Fibroblast of pulmonary artery (primary cell): Measurements from ENCODE around the gene LRRIQ4.

Source experiments
- DNase-seq: peaks from one replicate; pipeline ENCODE4 v3.0.0-alpha.2; 2010; ENCODE audit warnings: low read depth
- H3K4me3 ChIP-seq: replicated peaks from 2 replicates; pipeline ENCODE4 v1.5.1; 2011; ENCODE audit warnings: low read depth, mild to moderate bottlenecking, control low read depth, low read length, moderate library complexity
- CTCF ChIP-seq: IDR thresholded peaks from 2 replicates; pipeline ENCODE4 v1.5.1; 2011; ENCODE audit warnings: mild to moderate bottlenecking, control low read depth, low read length, inconsistent platforms; ENCODE audit errors: missing control alignments

Gene LRRIQ4

DNA sequence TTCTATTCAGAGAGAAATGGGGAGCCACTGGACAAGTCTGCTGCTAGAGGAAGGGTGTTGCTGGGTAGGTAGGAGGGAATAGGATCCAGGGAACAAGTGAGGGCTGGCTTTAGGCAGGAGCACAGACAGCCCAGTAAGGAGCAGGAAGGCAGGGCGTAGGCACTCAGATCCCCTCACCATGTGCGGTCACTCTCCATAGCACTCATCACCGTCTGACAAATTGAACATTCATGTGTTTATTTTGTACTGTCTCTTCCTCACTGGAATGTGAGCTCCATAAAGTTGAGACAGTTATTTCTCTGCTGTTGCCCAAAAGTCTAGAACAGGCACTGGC is 24.2 kb downstream of the LRRIQ4 start:
- DNase-seq = no peak
- no peak overlapping the region for H3K4me3 ChIP-seq
- no peak for TF ChIP-seq CTCF

- no peak for DNase-seq
- H3K4me3 ChIP-seq = no peak overlapping the region
- TF ChIP-seq CTCF = no peak
Measured at GRCh38 chr3:169838511-169839030, 25.9 kb downstream of the LRRIQ4 start.

- no peak for TF ChIP-seq CTCF
- peak; percentile 50 for DNase-seq
- no peak overlapping the region for H3K4me3 ChIP-seq
Measured at GRCh38 chr3:169841171-169841570, 28.5 kb downstream of the LRRIQ4 start.

GRCh38 chr3:169842960-169843359 is 30.3 kb downstream of the LRRIQ4 start:
- DNase-seq = no peak
- no peak overlapping the region for H3K4me3 ChIP-seq
- TF ChIP-seq CTCF = no peak

DNA sequence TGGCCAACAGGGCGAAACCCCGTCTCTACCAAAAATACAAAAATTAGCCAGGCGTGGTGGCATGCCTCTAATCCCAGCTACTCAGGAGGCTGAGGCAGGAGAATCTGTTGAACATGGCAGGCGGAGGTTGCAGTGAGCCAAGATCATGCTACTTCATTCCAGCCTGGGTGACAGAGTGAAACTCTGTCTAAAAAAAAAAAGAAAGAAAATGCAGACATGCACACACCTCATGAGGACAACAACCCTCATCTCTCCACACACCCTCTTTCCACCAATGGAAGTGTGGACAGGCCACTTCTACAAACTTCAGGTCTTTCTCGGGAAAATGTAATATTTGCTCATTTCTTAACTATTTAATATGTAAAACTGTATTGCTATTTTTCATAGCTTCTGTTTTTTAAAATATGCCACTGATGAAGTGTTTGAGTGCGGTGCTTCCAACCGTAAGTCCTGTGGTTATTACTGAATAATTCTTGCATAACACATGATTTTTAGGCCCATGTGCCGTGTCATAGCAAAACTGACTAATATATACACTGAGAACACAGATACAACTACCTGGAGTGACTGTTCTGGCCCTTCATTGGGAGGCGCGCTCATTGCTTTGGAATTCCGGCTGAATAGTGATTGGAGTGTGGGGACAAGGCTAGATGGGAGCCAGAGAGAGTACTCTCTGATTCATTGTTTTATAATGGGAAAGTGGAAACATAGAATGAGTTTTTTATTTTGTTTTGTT is 34.0 kb downstream of the LRRIQ4 start:
- no peak overlapping the region for H3K4me3 ChIP-seq
- DNase-seq = peak; percentile 48
- no peak for TF ChIP-seq CTCF

DNA sequence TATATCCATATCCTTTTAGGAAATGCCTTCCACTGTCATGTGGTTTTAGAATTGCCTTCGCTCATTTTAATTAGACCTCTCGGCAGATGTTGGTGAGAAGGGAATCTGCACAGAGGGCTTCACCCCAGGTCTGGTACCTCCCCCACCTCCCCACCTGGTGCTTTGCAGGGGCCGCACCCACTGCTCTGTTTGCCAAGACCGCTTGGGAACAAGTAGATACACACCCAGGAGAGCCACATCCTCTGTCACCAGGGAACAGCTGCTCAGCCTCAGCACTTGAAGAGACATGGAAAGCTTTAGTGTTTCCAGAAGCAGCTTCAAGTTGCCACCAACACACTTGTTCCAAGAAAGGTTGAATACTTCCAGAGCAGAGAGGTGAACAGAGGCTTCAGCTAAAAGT is 35.2 kb downstream of the LRRIQ4 start:
- TF ChIP-seq CTCF = no peak
- no peak for DNase-seq
- no peak overlapping the region for H3K4me3 ChIP-seq

DNA sequence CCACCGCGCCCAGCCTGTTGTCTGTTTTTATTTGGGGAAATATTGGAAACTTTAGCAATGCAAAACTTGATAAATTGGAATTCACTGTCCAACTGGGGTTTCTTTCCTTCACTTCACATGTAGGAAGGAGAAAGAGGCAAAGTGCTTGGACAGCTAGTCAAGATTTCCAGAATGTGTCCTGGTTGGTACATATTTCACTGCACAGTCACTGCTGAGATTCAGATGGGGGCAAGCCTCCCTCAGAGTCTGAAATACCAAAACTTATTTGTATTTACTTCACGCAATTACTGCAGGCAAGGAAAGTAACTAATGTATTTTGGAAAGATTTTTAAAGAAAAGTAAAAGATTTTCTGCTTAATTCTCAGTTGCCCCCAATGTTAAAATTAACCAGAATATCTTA is 36.1 kb downstream of the LRRIQ4 start:
- H3K4me3 ChIP-seq = no peak overlapping the region
- no peak for TF ChIP-seq CTCF
- no peak for DNase-seq
